H1 (cell line): ENCODE results near the gene ELFN2. TPM values are rescaled to one million over a fixed set of nuclear protein-coding genes. Genes with fewer than 3 reads are reported as not detected.
A peak's percentile ranks its signal among the peaks of the same experiment; 100 is the strongest.

Experiments used
- CTCF ChIA-PET: fragments of 300-600 bp; sonication (Branson Sonifier 250); formaldehyde crosslinking; loops from one replicate; lab custom pipeline; 2021; ENCODE audit not compliant: partially characterized antibody; lab: Charles Lee
- POLR2A ChIA-PET: fragments of 300-600 bp; sonication (Branson Sonifier 250); formaldehyde crosslinking; loops from one replicate; lab custom pipeline; 2021; ENCODE audit warnings: inconsistent platforms; ENCODE audit not compliant: partially characterized antibody; lab: Charles Lee
- DNase-seq, 2 experiments: peaks; one replicate each; pipeline versions ENCODE4 v3.0.0 to v3.0.0-alpha.2; 2010 to 2022; ENCODE audit warnings: low spot score in 2 of 2, low read depth in 1 of 2, mixed read lengths in 1 of 2
- FAIRE-seq: peaks from 2 replicates; lab custom pipeline; 2011; peaks lifted over from hg19 to GRCh38; lab: Jason Lieb, UNC
- H2AFZ ChIP-seq: 2 replicates; pipeline ENCODE4 v1.8.1; 2012; ENCODE audit warnings: low read length, inconsistent platforms
- H2AK5ac ChIP-seq: 2 replicates; pipeline ENCODE4 v1.6.1; 2013; ENCODE audit warnings: low read depth, low read length
- H2BK120ac ChIP-seq: replicated peaks from 2 replicates; pipeline ENCODE3; 2013; ENCODE audit warnings: low read depth, low read length, inconsistent platforms
- H2BK12ac ChIP-seq: 2 replicates; pipeline ENCODE4 v1.6.1; 2013; ENCODE audit warnings: low read depth, low read length
- H2BK15ac ChIP-seq: 2 replicates; pipeline ENCODE4 v1.6.1; 2013; ENCODE audit warnings: low read length
- H2BK20ac ChIP-seq: 2 replicates; pipeline ENCODE4 v1.6.1; 2013; ENCODE audit warnings: low read length
- H2BK5ac ChIP-seq: 2 replicates; pipeline ENCODE4 v1.6.1; 2013; ENCODE audit warnings: low read depth, low read length
- H3K14ac ChIP-seq: 2 replicates; pipeline ENCODE4 v1.6.1; 2013; ENCODE audit warnings: inconsistent platforms; ENCODE audit not compliant: insufficient read length
- H3K18ac ChIP-seq: 2 replicates; pipeline ENCODE4 v1.6.1; 2013; ENCODE audit warnings: low read length; ENCODE audit errors: extremely low read depth
- H3K23ac ChIP-seq: 2 replicates; pipeline ENCODE4 v1.6.1; 2013; ENCODE audit warnings: inconsistent platforms; ENCODE audit not compliant: insufficient read length
- H3K23me2 ChIP-seq: 2 replicates; pipeline ENCODE4 v1.6.1; 2013; ENCODE audit warnings: low read depth, low read length
- H3K27ac ChIP-seq: 2 replicates; pipeline ENCODE4 v1.6.1; 2011; ENCODE audit warnings: low read depth, low read length, inconsistent platforms
- H3K27me3 ChIP-seq, 4 experiments: replicated peaks in 1 of 4; 1 replicate in 1 of 4; 2 replicates in 3 of 4; pipeline versions ENCODE4 v1.6.1 to v1.8.1; 2011 to 2013; ENCODE audit warnings: low read length in 3 of 4, mild to moderate bottlenecking in 3 of 4, inconsistent platforms in 2 of 4, mixed read lengths in 2 of 4, moderate library complexity in 1 of 4; ENCODE audit not compliant: control insufficient read depth in 3 of 4, insufficient read depth in 3 of 4; ENCODE audit errors: extremely low read depth in 1 of 4
- H3K36me3 ChIP-seq, 4 experiments: 2 replicates each; pipeline versions ENCODE4 v1.6.1 to v1.8.1; 2011 to 2013; ENCODE audit warnings: mild to moderate bottlenecking in 4 of 4, low read length in 3 of 4, moderate library complexity in 2 of 4, control low read depth in 1 of 4, inconsistent platforms in 1 of 4; ENCODE audit not compliant: insufficient read depth in 4 of 4, control insufficient read depth in 2 of 4
- H3K4ac ChIP-seq: replicated peaks from 2 replicates; pipeline ENCODE3; 2013; ENCODE audit warnings: low read length, low read depth, mixed read lengths, inconsistent platforms; ENCODE audit not compliant: insufficient read length
- H3K4me1 ChIP-seq, 4 experiments: replicated peaks in 1 of 4; 1 replicate in 1 of 4; 2 replicates in 3 of 4; pipeline versions ENCODE4 v1.6.1 to v1.8.1; 2011 to 2013; ENCODE audit warnings: low read length in 3 of 4, inconsistent platforms in 2 of 4, mixed read lengths in 1 of 4; ENCODE audit not compliant: insufficient read depth in 4 of 4, control insufficient read depth in 3 of 4
- H3K4me2 ChIP-seq, 2 experiments: 2 replicates each; pipeline versions ENCODE4 v1.6.1 to v1.8.1; 2011 to 2013; ENCODE audit warnings: low read depth in 2 of 2, low read length in 2 of 2, control low read depth in 1 of 2, inconsistent platforms in 1 of 2, mild to moderate bottlenecking in 1 of 2; ENCODE audit not compliant: insufficient read depth in 1 of 2
- H3K4me3 ChIP-seq, 4 experiments: fragments of 200-600, 300-600 bp in 1 of 4; sonication (generic), shearing (Covaris generic), sonication (Bioruptor Twin) in 1 of 4; 2 replicates each; pipeline versions ENCODE4 v1.5.1 to v1.8.1; 2011 to 2016; ENCODE audit warnings: low read length in 4 of 4, low read depth in 3 of 4, control low read depth in 2 of 4, inconsistent platforms in 2 of 4, mild to moderate bottlenecking in 2 of 4, mixed read lengths in 1 of 4, moderate library complexity in 1 of 4; ENCODE audit not compliant: insufficient read depth in 2 of 4; ENCODE audit errors: extremely low read depth in 1 of 4
- H3K56ac ChIP-seq: replicated peaks from 2 replicates; pipeline ENCODE3; 2013; ENCODE audit warnings: low read depth, mild to moderate bottlenecking, mixed read lengths, low read length, inconsistent platforms; ENCODE audit not compliant: insufficient read length
- H3K79me1 ChIP-seq: 2 replicates; pipeline ENCODE4 v1.6.1; 2013; ENCODE audit warnings: low read depth, low read length, control low read depth
- H3K79me2 ChIP-seq, 2 experiments: 2 replicates each; pipeline versions ENCODE4 v1.6.1 to v1.8.1; 2012 to 2013; ENCODE audit warnings: low read length in 2 of 2, mild to moderate bottlenecking in 2 of 2, inconsistent platforms in 1 of 2; ENCODE audit not compliant: insufficient read depth in 2 of 2, control insufficient read depth in 1 of 2
- H3K9ac ChIP-seq, 4 experiments: replicated peaks in 1 of 4; 1 replicate in 1 of 4; 2 replicates in 3 of 4; pipeline versions ENCODE4 v1.6.1 to v1.8.1; 2011 to 2013; ENCODE audit warnings: low read depth in 3 of 4, low read length in 3 of 4, control low read depth in 2 of 4, mild to moderate bottlenecking in 2 of 4, moderate library complexity in 2 of 4, inconsistent platforms in 1 of 4; ENCODE audit errors: extremely low read depth in 1 of 4
- H3K9me3 ChIP-seq, 2 experiments: 2 replicates each; pipeline versions ENCODE4 v1.6.1 to v1.8.1; 2012 to 2013; ENCODE audit warnings: mild to moderate bottlenecking in 2 of 2, moderate library complexity in 2 of 2, control low read depth in 1 of 2, inconsistent platforms in 1 of 2, low read depth in 1 of 2, low read length in 1 of 2, mixed read lengths in 1 of 2; ENCODE audit not compliant: insufficient read depth in 2 of 2
- H4K20me1 ChIP-seq, 2 experiments: replicated peaks in 1 of 2; 2 replicates each; pipeline versions ENCODE3 to v1.8.1; 2011 to 2013; ENCODE audit warnings: inconsistent platforms in 2 of 2, low read length in 2 of 2, mild to moderate bottlenecking in 1 of 2; ENCODE audit not compliant: insufficient read depth in 2 of 2, control insufficient read depth in 1 of 2
- H4K5ac ChIP-seq: 2 replicates; pipeline ENCODE4 v1.6.1; 2013; ENCODE audit warnings: low read length, low read depth, mixed read lengths, inconsistent platforms; ENCODE audit not compliant: insufficient read length
- H4K8ac ChIP-seq: 2 replicates; pipeline ENCODE4 v1.8.0; 2013; ENCODE audit warnings: mild to moderate bottlenecking, moderate library complexity, low read length, inconsistent platforms; ENCODE audit not compliant: insufficient read depth; ENCODE audit errors: extremely low read depth
- H4K91ac ChIP-seq: replicated peaks from 2 replicates; pipeline ENCODE3; 2013; ENCODE audit warnings: low read length, mixed read lengths, inconsistent platforms; ENCODE audit not compliant: insufficient read length
- BACH1 ChIP-seq: IDR thresholded peaks from 2 replicates; pipeline ENCODE4 v1.6.1; 2012; ENCODE audit warnings: low read length, improper control_type of control experiment
- CEBPB ChIP-seq: IDR thresholded peaks from 2 replicates; pipeline ENCODE4 v1.6.1; 2012; ENCODE audit warnings: low read depth, low read length
- GABPA ChIP-seq: IDR thresholded peaks from 2 replicates; pipeline ENCODE4 v1.6.1; 2011; ENCODE audit warnings: mild to moderate bottlenecking, low read length, moderate library complexity, borderline replicate concordance; ENCODE audit not compliant: insufficient read depth
- HDAC2 ChIP-seq, 2 experiments: fragments of 300-600 bp in 1 of 2; sonication (generic) in 1 of 2; IDR thresholded peaks; 2 replicates each; pipeline ENCODE4 v1.6.1; 2011 to 2012; ENCODE audit warnings: low read depth in 2 of 2, low read length in 2 of 2, mild to moderate bottlenecking in 2 of 2, moderate library complexity in 2 of 2, borderline replicate concordance in 1 of 2, inconsistent platforms in 1 of 2
- KDM1A ChIP-seq: fragments of 200-600, 300-600 bp; sonication (generic); IDR thresholded peaks from 2 replicates; pipeline ENCODE4 v1.7.1; 2016; ENCODE audit warnings: mild to moderate bottlenecking, low read length, borderline replicate concordance
- MAFK ChIP-seq: IDR thresholded peaks from 2 replicates; pipeline ENCODE4 v1.6.1; 2012; ENCODE audit warnings: low read depth, mild to moderate bottlenecking, improper control_type of control experiment, low read length
- NANOG ChIP-seq: IDR thresholded peaks from 2 replicates; pipeline ENCODE4 v1.6.1; 2011; ENCODE audit warnings: low read length, low read depth, mild to moderate bottlenecking, inconsistent platforms; ENCODE audit not compliant: insufficient read depth, poor library complexity, severe bottlenecking
- RNF2 ChIP-seq: fragments of 200-900, 300-1000 bp; sonication (generic); IDR thresholded peaks from 2 replicates; pipeline ENCODE4 v1.7.1; 2016; ENCODE audit warnings: borderline replicate concordance, low read depth, mild to moderate bottlenecking, antibody characterized with exemption, low read length; ENCODE audit not compliant: poor library complexity, severe bottlenecking; ENCODE audit errors: missing control alignments
- SIRT6 ChIP-seq: IDR thresholded peaks from one replicate; pipeline ENCODE4 v1.7.1; 2012; ENCODE audit warnings: low read length, inconsistent platforms
- SP2 ChIP-seq: IDR thresholded peaks from 2 replicates; pipeline ENCODE4 v1.6.1; 2012; ENCODE audit warnings: mild to moderate bottlenecking, low read length, inconsistent platforms
- TBP ChIP-seq: IDR thresholded peaks from 2 replicates; pipeline ENCODE4 v1.6.1; 2011; ENCODE audit warnings: low read depth, low read length, improper control_type of control experiment
- WGBS, 2 experiments: shearing (Covaris generic) in 1 of 2; methylation state at CpG; one replicate each; pipeline versions ENCODE4 v1.1.6 to v1.1.7; 2013 to 2015; ENCODE audit warnings: low lambda C conversion rate in 2 of 2, mixed read lengths in 2 of 2, inconsistent platforms in 1 of 2, low coverage in 1 of 2, missing lambda C conversion rate in 1 of 2; ENCODE audit not compliant: insufficient replicate concordance in 2 of 2, insufficient coverage in 1 of 2, insufficient read length in 1 of 2; ENCODE audit errors: extremely low coverage in 1 of 2, missing lambda C conversion rate in 1 of 2; 5-methylcytosine and 5-hydroxymethylcytosine counted together
- polyA plus RNA-seq, 7 experiments: library from polyadenylated mRNA; depleted of rRNA in 3 of 7; stranded (reverse) in 5 of 7; unstranded in 2 of 7; fragments of >200 nt in 5 of 7; fragments of 200-250 nt in 2 of 7; gene quantifications; 1 replicate in 5 of 7; 2 replicates in 1 of 7; 4 replicates in 1 of 7; pipeline versions ENCODE4 v1.2.1 to v1.2.3, GENCODE V29; 2011 to 2013; ENCODE audit warnings: missing spikeins in 2 of 7, mixed read lengths in 2 of 7
- total RNA-seq: library from RNA; stranded (reverse); fragmentation: NEBNext Ultra II Directional; extraction: Animal tissue kit (Norgen Biotek cat#: 25700); gene quantifications from 2 replicates; pipeline ENCODE4 v1.2.1, GENCODE V29; 2021

The ELFN2 gene
- total and polyA plus RNA-seq, 2 of the 8 experiments (the other 6 are each of a cell fraction or from before 2014, with no cell fraction given) = 0.63 to 0.88 TPM

DNA sequence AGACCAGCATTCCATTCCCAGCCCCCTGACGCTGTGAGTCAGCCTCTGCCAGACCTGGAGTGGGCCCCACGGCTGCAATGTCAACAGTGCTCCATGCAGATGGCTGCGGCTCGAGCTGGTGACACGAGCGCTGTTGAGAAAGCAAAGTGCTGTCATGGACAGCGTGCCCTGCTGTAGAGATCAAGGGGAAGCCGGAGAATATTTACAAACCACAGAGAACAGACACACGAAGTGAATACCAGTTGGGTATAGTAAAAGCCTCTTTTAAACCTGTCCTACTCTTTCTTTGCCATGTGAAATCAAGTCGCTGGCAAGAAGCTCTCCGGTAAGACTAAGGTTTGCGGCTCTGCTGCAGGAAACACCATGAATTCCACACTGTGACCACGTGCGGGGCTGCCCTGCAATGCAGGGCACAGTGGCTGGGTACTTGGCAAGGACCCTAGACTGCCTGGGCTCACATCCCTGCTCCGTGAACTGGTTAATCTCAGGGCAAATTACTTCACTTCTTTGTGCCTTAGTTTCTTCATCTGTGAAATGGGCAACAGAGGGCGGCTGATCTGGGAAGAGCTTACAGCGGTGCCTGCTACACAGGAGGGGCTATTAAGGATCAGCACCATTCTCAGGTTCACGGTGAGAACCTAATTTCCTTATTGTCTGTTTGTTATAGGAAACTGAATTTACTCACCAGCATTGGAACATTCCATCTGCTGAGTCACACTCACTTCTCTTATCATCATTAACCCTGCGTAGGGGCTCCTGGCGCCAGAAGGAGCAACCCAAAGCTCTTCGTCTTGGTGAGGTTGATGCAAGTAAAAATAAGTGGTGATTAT is 27.8 kb upstream of the ELFN2 start:
- Histone ChIP-seq H3K79me2 (no peaks in the 10 kb centered on the region), H3K56ac (no peak overlapping the region), H2AK5ac (no peak overlapping the region), H3K23ac (no peak overlapping the region), H4K5ac (no peak overlapping the region), H3K9me3 (no peaks in the 10 kb centered on the region), H2BK5ac (no peak overlapping the region), H3K14ac (no peak overlapping the region), H2BK12ac (0 out of 2 replicates have a peak overlapping the region, but pooled peaks have one; percentile 68), H3K4me3 (no peak overlapping the region), H3K27me3 (no peaks in the 10 kb centered on the region), H2BK20ac (no peak overlapping the region), H4K91ac (no peak overlapping the region), H3K4me2 (no peak overlapping the region), H3K4me1 (no peaks in the 10 kb centered on the region; a peak in 2 of 7 replicates), H3K4ac (no peak overlapping the region), H3K79me1 (no peaks in the 10 kb centered on the region), H4K8ac (no peak overlapping the region), H3K36me3 (no peaks in the 10 kb centered on the region), H2AFZ (no peak overlapping the region), H4K20me1 (no peaks in the 10 kb centered on the region), H3K23me2 (no peaks in the 10 kb centered on the region), H2BK15ac (no peak overlapping the region), H3K18ac (no peak overlapping the region), H3K9ac (no peak overlapping the region), H2BK120ac (no peak overlapping the region), H3K27ac (no peak overlapping the region)
- CTCF ChIA-PET = interaction anchor here (0.5 to 8.2 kb wide), 17 partner anchors 13 to 288 kb away, joined by 3 to 119 read pairs (median 5); no protein-coding TSS in a partner anchor
- 82% methylated on average over 21 of the region's 21 CpGs; no CpG with 5 or more reads in 1 of the 2 experiments for WGBS, 2 experiments
- POLR2A ChIA-PET = interaction anchor here (1.0 kb wide), 1 partner anchor 27 kb away, joined by 3 read pairs; no protein-coding TSS in a partner anchor
- no peak for FAIRE-seq
- no peak for DNase-seq
- TF ChIP-seq GABPA = no peak
- no peak for TF ChIP-seq SIRT6
- TF ChIP-seq KDM1A = peak; percentile 93; the same call in 1 of the 2 replicates
- no peak for TF ChIP-seq RNF2
- TF ChIP-seq CEBPB = no peak
- no peak for TF ChIP-seq NANOG
- TF ChIP-seq BACH1 = peak; percentile 78
- no peak for TF ChIP-seq TBP
- 0 out of 4 replicates have a peak, but pooled peaks of 1 of the 2 experiments have one; percentile 70 for TF ChIP-seq HDAC2 (IDR thresholded peaks at IDR 0.05; ENCODE audit: borderline replicate concordance in 1 of 2, low read depth in 2 of 2, low read length in 2 of 2)
- TF ChIP-seq MAFK = peak; percentile 61; the same call in 1 of the 2 replicates
- no peak for TF ChIP-seq SP2
